ENCODE measurements around the gene TRMT44.

Gene TRMT44

GRCh38 chr4:8439914-8440491 lies 574 bp upstream of the TRMT44 start:
- peaks cover 20% of the 10 kb centered on the region for H3K4me1 ChIP-seq (ENCODE audit: insufficient read depth, low read length)
- H3K27me3 ChIP-seq (ENCODE audit: insufficient read depth, low read length), result no peaks in the 10 kb centered on the region
- peak overlapping the region; percentile 92 for H3K9ac ChIP-seq (ENCODE audit: low read depth, low read length)
- no peaks in the 10 kb centered on the region for H3K9me3 ChIP-seq (ENCODE audit: insufficient read depth, low read depth, low read length)
- peak overlapping the region; percentile 69 for H3K27ac ChIP-seq (ENCODE audit: low read length)
- no peaks in the 10 kb centered on the region for H3K36me3 ChIP-seq (ENCODE audit: insufficient read depth, low read depth, low read length)
- H3K4me3 ChIP-seq (ENCODE audit: low read length), result peak overlapping the region; percentile 92

DNA sequence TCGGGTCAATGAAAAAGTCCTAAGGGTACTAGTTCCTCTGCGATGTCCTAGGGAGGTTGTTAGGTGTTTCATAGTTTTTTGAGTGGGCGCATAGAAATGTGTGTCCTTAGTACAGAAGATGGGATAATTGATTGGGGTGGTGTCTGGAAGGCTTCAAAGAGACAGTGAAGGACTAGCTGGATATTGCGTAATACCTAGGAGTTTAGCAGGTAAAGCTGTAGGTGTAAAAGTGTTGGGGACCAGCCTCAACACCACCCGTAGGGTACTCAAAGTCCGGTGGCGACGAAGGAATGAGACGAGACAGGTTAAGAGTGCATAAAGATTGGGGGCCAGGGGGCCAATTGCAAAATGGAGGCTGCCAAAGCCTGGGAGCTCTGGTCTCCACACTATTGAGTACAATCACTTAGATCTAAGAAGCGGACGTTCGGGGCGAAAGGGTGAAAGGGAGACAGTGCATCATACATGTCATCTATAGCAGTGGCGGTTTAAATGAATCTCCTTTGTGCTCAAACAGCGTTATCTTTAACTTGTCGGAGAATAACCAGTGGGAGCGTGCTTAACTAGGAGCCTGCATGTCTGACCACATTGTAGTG lies 1.0 kb downstream of the TRMT44 start:
- H3K4me1 ChIP-seq (ENCODE audit: insufficient read depth, low read length), result peaks cover 14% of the 10 kb centered on the region
- H3K9me3 ChIP-seq (ENCODE audit: insufficient read depth, low read depth, low read length), result no peaks in the 10 kb centered on the region
- H3K27ac ChIP-seq (ENCODE audit: low read length), result no peak overlapping the region
- H3K27me3 ChIP-seq (ENCODE audit: insufficient read depth, low read length), result no peaks in the 10 kb centered on the region
- H3K9ac ChIP-seq (ENCODE audit: low read depth, low read length), result peak overlapping the region; percentile 92
- H3K36me3 ChIP-seq (ENCODE audit: insufficient read depth, low read depth, low read length), result peaks cover 4% of the 10 kb centered on the region; the same call in 1 of the 2 replicates
- peak overlapping the region; percentile 92 for H3K4me3 ChIP-seq (ENCODE audit: low read length)

GRCh38 chr4:8442596-8443358 lies 2.2 kb downstream of the TRMT44 start:
- Histone ChIP-seq H3K36me3 (ENCODE audit: insufficient read depth, low read depth, low read length) (peaks cover 15% of the 10 kb centered on the region; the same call in 1 of the 2 replicates), H3K27ac (ENCODE audit: low read length) (no peak overlapping the region), H3K9ac (ENCODE audit: low read depth, low read length) (no peak overlapping the region), H3K4me3 (ENCODE audit: low read length) (peak overlapping the region; percentile 92; the same call in 1 of the 2 replicates), H3K4me1 (ENCODE audit: insufficient read depth, low read length) (peaks cover 9% of the 10 kb centered on the region), H3K27me3 (ENCODE audit: insufficient read depth, low read length) (no peaks in the 10 kb centered on the region), H3K9me3 (ENCODE audit: insufficient read depth, low read depth, low read length) (no peaks in the 10 kb centered on the region)

- Histone ChIP-seq H3K27me3 (ENCODE audit: insufficient read depth, low read length) (no peaks in the 10 kb centered on the region), H3K9me3 (ENCODE audit: insufficient read depth, low read depth, low read length) (no peaks in the 10 kb centered on the region), H3K4me1 (ENCODE audit: insufficient read depth, low read length) (peaks cover 7% of the 10 kb centered on the region; the same call in 1 of the 2 replicates), H3K27ac (ENCODE audit: low read length) (no peak overlapping the region), H3K36me3 (ENCODE audit: insufficient read depth, low read depth, low read length) (peaks cover 19% of the 10 kb centered on the region), H3K4me3 (ENCODE audit: low read length) (no peak overlapping the region), H3K9ac (ENCODE audit: low read depth, low read length) (no peak overlapping the region)
Measured at GRCh38 chr4:8443801-8444200, 3.2 kb downstream of the TRMT44 start.

- H3K9ac ChIP-seq (ENCODE audit: low read depth, low read length), result no peak overlapping the region
- H3K27me3 ChIP-seq (ENCODE audit: insufficient read depth, low read length), result no peaks in the 10 kb centered on the region
- H3K36me3 ChIP-seq (ENCODE audit: insufficient read depth, low read depth, low read length), result peaks cover 31% of the 10 kb centered on the region
- H3K4me1 ChIP-seq (ENCODE audit: insufficient read depth, low read length), result peaks cover 7% of the 10 kb centered on the region; the same call in 1 of the 2 replicates
- no peak overlapping the region for H3K4me3 ChIP-seq (ENCODE audit: low read length)
- H3K9me3 ChIP-seq (ENCODE audit: insufficient read depth, low read depth, low read length), result no peaks in the 10 kb centered on the region
- no peak overlapping the region for H3K27ac ChIP-seq (ENCODE audit: low read length)
Measured at GRCh38 chr4:8446122-8446521, 5.5 kb downstream of the TRMT44 start.

DNA sequence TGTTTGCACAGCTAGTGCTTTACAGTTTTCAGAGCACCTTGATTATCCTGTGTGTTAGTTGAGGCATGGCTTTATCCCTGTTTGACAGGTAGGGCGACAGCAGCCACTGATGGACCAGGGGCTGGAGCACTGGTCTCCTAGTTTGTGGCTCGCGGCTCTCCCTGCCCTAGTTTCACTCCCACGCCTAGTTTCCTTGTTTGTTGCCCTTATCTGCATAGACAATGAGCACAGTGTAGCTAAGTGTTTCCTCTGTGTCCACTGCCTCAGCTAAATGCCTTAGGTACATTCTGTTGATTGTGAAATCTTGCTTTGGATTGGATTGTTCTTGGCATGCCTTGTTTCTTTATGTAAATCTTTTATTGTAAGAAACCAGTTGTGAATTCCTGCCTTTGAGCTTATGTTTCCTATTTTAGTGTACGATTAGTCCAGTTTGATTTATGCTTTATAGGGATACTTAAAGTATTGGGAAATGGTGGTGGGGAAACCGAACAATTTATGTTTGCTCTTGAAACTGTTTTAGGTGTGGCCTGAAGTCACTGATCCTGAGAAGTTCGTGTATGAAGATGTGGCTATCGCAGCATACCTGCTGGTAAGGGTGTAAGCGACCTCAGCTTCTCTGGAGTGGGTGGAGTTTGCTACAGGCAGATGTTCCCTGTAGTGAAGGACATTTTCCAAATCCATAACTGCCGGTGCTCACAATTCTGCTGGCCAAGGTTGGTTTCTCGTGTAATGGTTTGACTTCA lies 11.0 kb downstream of the TRMT44 start:
- H3K4me3 ChIP-seq (ENCODE audit: low read length), result no peak overlapping the region
- H3K9ac ChIP-seq (ENCODE audit: low read depth, low read length), result no peak overlapping the region
- peaks cover 79% of the 10 kb centered on the region for H3K36me3 ChIP-seq (ENCODE audit: insufficient read depth, low read depth, low read length)
- no peak overlapping the region for H3K27ac ChIP-seq (ENCODE audit: low read length)
- H3K27me3 ChIP-seq (ENCODE audit: insufficient read depth, low read length), result no peaks in the 10 kb centered on the region
- H3K4me1 ChIP-seq (ENCODE audit: insufficient read depth, low read length), result no peaks in the 10 kb centered on the region
- H3K9me3 ChIP-seq (ENCODE audit: insufficient read depth, low read depth, low read length), result no peaks in the 10 kb centered on the region

- no peaks in the 10 kb centered on the region for H3K4me1 ChIP-seq (ENCODE audit: insufficient read depth, low read length)
- H3K4me3 ChIP-seq (ENCODE audit: low read length), result no peak overlapping the region
- no peak overlapping the region for H3K27ac ChIP-seq (ENCODE audit: low read length)
- no peaks in the 10 kb centered on the region for H3K27me3 ChIP-seq (ENCODE audit: insufficient read depth, low read length)
- peaks cover 81% of the 10 kb centered on the region for H3K36me3 ChIP-seq (ENCODE audit: insufficient read depth, low read depth, low read length)
- H3K9me3 ChIP-seq (ENCODE audit: insufficient read depth, low read depth, low read length), result no peaks in the 10 kb centered on the region
- no peak overlapping the region for H3K9ac ChIP-seq (ENCODE audit: low read depth, low read length)
Measured at GRCh38 chr4:8453957-8454356, 13.4 kb downstream of the TRMT44 start.

DNA sequence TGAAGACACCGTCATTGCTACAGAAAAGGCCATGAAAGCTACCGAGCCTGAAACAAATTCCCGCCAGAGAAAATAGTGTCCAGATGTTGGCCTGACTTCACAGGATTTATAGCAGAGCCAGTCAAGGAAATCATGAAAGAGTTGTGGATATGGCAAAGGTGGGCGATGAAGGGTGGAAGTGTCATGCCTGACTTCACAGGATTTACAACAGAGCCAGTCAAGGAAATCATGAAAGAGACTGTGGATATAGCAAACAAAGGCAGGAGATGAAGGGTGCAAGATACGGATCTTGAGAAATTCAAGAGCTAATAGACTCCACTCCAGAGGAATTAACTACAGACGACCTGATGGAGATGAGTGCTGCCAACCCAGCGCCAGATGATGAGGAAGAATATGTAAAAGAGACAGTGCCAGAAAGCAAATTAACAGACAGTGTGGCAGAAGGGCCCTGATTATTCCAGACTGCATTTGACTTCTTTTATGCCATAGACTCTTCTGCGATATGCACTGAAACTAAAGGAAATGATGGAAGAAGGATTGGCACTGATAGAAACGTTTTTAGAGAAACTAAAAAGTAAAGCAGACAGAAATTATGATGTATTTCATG lies 17.2 kb downstream of the TRMT44 start:
- Histone ChIP-seq H3K36me3 (ENCODE audit: insufficient read depth, low read depth, low read length) (peaks cover 67% of the 10 kb centered on the region), H3K4me3 (ENCODE audit: low read length) (no peak overlapping the region), H3K9ac (ENCODE audit: low read depth, low read length) (no peak overlapping the region), H3K27me3 (ENCODE audit: insufficient read depth, low read length) (no peaks in the 10 kb centered on the region), H3K9me3 (ENCODE audit: insufficient read depth, low read depth, low read length) (no peaks in the 10 kb centered on the region), H3K27ac (ENCODE audit: low read length) (no peak overlapping the region), H3K4me1 (ENCODE audit: insufficient read depth, low read length) (no peaks in the 10 kb centered on the region)

DNA sequence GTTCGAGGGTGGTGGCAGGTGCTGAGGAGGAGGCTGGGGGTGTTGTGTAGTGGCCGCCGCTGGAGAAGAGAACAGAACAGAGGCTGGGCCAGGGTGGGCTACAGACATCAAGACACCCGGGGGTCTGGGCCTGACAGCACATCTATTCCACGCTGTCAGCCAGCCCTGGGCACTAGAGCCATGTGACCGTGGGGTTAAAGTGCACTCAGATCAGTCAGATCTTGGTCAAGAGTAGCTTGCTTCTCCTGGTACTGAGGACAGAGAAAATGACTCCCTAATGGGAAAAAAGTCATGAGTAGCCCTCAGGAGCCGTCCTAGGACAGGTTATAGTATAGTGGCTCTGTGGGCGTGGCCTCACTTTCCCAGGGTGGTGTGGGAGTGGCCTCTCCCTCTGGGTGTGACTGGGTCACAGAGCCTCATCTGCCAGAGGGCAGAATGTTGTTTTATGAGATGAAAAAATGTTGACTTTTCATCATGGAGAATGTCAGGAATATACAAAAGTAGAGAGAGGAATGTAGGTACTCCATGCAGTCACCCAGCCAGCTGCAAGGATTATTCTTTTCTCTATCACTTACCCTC lies 19.4 kb downstream of the TRMT44 start:
- Histone ChIP-seq H3K4me3 (ENCODE audit: low read length) (no peak overlapping the region), H3K4me1 (ENCODE audit: insufficient read depth, low read length) (no peaks in the 10 kb centered on the region), H3K9ac (ENCODE audit: low read depth, low read length) (no peak overlapping the region), H3K9me3 (ENCODE audit: insufficient read depth, low read depth, low read length) (no peaks in the 10 kb centered on the region), H3K27ac (ENCODE audit: low read length) (no peak overlapping the region), H3K27me3 (ENCODE audit: insufficient read depth, low read length) (no peaks in the 10 kb centered on the region), H3K36me3 (ENCODE audit: insufficient read depth, low read depth, low read length) (peaks cover 54% of the 10 kb centered on the region)

DNA sequence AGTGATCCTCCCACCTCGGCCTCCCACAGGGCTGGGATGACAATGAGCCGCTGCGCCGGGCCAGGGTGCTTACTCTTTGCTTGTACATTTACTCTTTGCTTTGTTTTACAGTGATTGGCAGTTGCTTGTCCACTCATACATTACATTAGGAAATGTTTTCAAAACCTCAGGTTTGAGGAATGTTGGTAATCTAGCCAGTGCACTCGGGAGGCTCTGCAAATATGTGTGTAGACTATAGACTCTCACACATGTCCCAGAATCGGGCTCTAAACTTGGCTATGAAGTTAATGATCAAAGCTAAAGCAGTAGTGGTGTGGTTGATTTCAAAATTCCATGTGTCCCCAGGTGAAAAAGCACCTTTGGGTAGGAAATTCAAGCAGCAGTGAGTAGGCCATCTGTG lies 20.5 kb downstream of the TRMT44 start:
- Histone ChIP-seq H3K27ac (ENCODE audit: low read length) (no peak overlapping the region), H3K9me3 (ENCODE audit: insufficient read depth, low read depth, low read length) (no peaks in the 10 kb centered on the region), H3K36me3 (ENCODE audit: insufficient read depth, low read depth, low read length) (peaks cover 54% of the 10 kb centered on the region), H3K4me3 (ENCODE audit: low read length) (no peak overlapping the region), H3K9ac (ENCODE audit: low read depth, low read length) (no peak overlapping the region), H3K4me1 (ENCODE audit: insufficient read depth, low read length) (no peaks in the 10 kb centered on the region), H3K27me3 (ENCODE audit: insufficient read depth, low read length) (no peaks in the 10 kb centered on the region)

- Histone ChIP-seq H3K9me3 (ENCODE audit: insufficient read depth, low read depth, low read length) (no peaks in the 10 kb centered on the region), H3K36me3 (ENCODE audit: insufficient read depth, low read depth, low read length) (peaks cover 53% of the 10 kb centered on the region), H3K4me1 (ENCODE audit: insufficient read depth, low read length) (no peaks in the 10 kb centered on the region), H3K27ac (ENCODE audit: low read length) (no peak overlapping the region), H3K4me3 (ENCODE audit: low read length) (no peak overlapping the region), H3K27me3 (ENCODE audit: insufficient read depth, low read length) (no peaks in the 10 kb centered on the region), H3K9ac (ENCODE audit: low read depth, low read length) (no peak overlapping the region)
Measured at GRCh38 chr4:8461616-8462015, 21.0 kb downstream of the TRMT44 start.

Data from iPS-20b (cell line).